NCI-H1092 (cell line): Measurements from ENCODE around the gene IL1RAPL1.
"Not testable (repeated sequence)": the region's sequence is repeated elsewhere in the genome, so short reads cannot be mapped to it uniquely, and the experiment has no call there.

Source experiments
- DNase-seq: peaks from one replicate; lab custom pipeline; 2025; lab: John Stamatoyannopoulos, UW

The IL1RAPL1 gene

GRCh38 chrX:29275928-29276327, 688.7 kb downstream of the IL1RAPL1 start:
- no peak for DNase-seq

- no peak for DNase-seq
Observed at GRCh38 chrX:29281078-29281742, 694.0 kb downstream of the IL1RAPL1 start.

GRCh38 chrX:29285664-29286063, 698.4 kb downstream of the IL1RAPL1 start:
- no peak for DNase-seq

- no peak for DNase-seq
Observed at GRCh38 chrX:29295987-29296680, 708.9 kb downstream of the IL1RAPL1 start.

DNA sequence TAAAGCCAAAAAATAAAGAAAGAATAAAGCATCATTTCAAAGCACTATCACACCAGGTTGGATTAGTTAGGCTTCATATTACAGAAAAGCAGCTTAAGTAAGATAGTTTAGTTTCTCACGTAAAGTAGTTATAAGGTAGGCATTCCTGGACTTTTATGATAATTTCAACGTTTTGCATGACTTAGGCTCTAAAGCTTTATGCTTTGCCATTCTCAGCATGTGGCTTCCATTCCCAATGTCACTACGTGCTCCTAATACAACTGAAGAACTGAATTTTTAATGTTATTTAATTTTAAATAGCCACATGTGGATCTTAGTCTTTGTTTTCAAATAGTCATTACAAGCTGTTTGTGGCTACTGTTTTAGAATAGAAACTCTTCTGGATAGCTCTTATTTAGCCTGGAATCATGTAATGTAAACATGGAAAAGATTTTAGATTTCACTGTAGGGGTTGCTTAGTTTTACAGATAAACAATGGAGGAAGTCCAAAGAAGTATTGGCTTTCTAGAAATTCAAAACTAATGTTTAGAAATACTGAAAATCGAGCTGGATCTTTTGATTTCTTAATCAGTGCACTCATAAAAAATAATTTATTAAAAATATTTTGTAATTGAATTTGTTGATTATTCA, 710.0 kb downstream of the IL1RAPL1 start:
- DNase-seq: no peak

DNA sequence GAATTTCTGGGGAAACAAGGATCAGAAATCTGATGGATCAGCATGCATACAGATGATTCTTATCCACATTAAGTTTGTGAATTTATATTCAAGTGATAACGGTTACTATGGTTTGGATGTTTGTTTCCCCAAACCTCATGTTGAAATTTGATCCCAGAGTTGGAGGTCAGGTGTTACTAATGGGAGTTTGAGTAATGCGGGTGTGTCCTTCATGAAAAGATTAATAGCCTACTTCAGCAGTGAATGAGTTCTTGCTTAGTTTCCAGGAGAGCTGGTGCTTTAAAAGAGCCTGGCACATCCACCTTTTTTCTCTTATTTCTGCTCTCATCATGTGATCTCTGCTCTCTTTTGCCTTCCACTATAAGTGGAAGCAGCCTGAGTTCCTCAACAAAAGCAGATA, 712.4 kb downstream of the IL1RAPL1 start:
- DNase-seq: no peak

GRCh38 chrX:29308726-29309125, 721.5 kb downstream of the IL1RAPL1 start:
- no peak for DNase-seq

- DNase-seq: no peak
Observed at GRCh38 chrX:29315931-29316330, 728.7 kb downstream of the IL1RAPL1 start.

DNA sequence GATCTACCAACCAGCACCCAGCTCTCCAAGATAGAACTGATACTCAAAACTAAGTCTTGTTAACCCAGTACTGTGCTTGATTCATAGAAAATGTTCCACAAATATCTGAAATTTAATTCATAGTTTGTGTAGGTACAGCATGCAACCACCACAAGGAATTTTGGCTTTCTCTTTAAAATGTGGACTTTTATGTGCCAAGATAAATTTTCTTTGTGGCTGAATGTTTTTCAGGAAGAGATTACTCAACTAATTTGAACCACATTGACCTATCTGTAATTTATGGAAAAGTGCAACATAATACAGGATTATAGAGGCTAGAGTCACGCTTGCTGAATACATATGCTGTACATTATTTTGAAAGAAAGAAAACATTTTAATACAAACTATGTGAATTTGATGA, 730.8 kb downstream of the IL1RAPL1 start:
- DNase-seq: no peak

DNA sequence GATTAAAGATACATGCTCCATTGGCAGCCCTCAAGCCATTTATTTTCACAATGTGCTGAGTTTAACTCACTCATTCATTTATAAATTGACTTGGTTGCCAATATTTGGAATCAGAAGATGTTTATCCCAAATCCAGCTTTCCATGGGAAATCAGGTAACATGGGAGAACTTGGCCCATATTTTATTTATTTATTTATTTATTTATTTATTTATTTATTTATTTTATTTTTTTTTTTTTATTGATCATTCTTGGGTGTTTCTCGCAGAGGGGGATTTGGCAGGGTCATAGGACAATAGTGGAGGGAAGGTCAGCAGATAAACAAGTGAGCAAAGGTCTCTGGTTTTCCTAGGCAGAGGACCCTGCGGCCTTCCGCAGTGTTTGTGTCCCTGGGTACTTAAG, 745.2 kb downstream of the IL1RAPL1 start:
- DNase-seq: not testable (repeated sequence)

DNA sequence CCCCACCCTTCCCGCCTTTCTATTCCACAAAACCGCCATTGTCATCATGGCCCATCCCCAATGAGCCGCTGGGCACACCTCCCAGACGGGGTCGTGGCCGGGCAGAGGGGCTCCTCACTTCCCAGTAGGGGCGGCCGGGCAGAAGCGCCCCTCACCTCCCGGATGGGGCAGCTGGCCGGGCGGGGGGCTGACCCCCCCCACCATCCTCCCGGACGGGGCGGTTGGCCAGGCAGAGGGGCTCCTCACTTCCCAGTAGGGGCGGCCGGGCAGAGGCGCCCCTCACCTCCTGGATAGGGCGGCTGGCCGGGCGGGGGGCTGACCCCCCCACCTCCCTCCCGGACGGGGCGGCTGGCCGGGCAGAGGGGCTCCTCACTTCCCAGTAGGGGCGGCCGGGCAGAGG, 745.8 kb downstream of the IL1RAPL1 start:
- DNase-seq: not testable (repeated sequence)

DNA sequence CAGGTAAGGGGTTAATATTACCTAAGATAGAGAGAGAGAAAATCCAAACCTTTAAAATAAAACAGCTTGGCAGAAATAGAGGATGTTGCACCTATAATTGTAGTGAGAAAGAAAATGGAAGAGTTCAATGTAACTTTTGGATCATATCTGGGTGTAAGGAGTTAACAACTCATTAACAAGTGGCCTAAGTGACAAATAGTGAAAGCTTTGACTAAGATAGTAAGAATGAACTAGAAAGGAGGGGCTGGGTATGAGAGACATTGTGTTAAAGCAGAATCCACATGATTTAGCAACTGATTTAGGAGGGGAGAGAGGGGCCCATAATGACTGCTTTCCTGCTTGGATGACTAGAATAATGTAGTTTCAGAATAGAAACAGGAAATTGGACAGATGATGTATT, 761.0 kb downstream of the IL1RAPL1 start:
- DNase-seq: no peak

GRCh38 chrX:29359276-29359675, 772.0 kb downstream of the IL1RAPL1 start:
- no peak for DNase-seq

GRCh38 chrX:29374765-29375164, 787.5 kb downstream of the IL1RAPL1 start:
- not testable (repeated sequence) for DNase-seq

DNA sequence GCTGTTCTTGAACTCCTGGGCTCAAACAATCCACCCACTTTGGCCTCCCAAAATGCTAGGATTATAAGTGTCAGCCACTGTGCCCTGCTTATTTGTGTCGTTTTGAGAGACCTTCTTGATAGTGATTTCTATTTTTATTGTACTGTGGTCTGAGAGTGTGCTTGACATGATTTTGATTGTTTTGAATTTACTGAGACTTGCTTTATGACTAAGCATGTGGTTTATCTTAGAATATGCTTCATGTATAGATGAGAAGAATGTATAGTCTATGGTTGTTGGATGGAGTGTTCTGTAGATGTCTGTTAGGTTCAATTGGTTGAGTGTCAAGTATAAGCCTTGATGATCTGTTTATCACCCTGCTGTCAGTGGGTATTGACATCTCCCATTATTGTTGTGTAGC, 789.3 kb downstream of the IL1RAPL1 start:
- DNase-seq: no peak

DNA sequence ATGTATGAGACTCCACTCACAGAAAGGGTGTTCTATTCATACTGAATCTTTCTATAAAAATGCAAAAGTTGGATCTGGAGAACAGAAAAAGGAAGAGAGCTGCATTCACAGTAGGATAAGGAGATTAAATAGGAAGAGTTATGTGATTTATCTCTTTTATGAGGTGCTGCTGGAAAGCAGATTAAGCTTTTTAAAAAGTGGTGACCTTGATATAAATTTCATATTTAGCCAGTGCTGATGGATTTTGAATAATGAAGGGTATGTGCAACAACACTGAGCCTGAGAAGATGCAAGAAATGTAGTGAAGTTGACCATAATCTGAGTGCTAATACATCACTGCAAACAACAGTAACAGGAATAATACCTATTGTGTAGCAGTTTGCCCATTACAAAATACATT, 795.6 kb downstream of the IL1RAPL1 start:
- no peak for DNase-seq

DNA sequence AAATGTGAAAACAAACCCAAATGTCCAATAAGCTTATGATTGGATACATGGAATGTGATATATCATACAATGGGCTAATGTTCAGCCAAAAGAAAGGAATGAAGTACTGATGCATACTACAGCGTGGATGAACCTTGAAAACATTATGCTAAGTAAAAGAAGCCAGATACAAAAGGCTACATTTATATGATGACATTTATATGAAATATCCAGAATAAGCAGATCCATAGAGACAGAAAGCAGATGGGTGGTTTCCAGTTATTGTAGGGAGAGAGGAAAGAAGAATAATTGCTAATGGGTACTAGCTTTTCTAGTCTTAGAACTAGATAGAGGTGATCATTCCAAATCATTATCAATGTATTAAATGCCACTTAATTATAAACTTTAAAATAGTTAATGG, 801.3 kb downstream of the IL1RAPL1 start:
- no peak for DNase-seq

- no peak for DNase-seq
Observed at GRCh38 chrX:29397506-29397905, 810.3 kb downstream of the IL1RAPL1 start.

DNA sequence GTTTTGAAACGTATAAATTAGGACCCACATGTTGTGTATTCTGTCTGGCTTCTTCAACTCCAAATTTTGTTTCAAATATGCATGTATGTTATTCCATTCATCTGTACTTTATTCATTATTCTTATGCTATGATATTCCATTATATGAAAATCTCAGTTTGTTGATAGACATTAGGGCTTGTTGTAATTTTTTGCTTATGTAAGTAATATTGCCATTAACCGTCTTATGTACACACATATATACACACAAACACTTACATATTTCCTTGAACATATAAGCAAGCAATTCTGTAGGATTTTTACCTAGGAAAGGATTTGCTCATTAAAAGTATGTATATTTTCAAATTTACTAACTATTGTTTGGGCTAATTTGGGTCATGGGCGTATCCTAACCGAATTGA, 820.1 kb downstream of the IL1RAPL1 start:
- no peak for DNase-seq

- no peak for DNase-seq
Observed at GRCh38 chrX:29419774-29420553, 832.7 kb downstream of the IL1RAPL1 start.

GRCh38 chrX:29422034-29422433, 834.8 kb downstream of the IL1RAPL1 start:
- no peak for DNase-seq

DNA sequence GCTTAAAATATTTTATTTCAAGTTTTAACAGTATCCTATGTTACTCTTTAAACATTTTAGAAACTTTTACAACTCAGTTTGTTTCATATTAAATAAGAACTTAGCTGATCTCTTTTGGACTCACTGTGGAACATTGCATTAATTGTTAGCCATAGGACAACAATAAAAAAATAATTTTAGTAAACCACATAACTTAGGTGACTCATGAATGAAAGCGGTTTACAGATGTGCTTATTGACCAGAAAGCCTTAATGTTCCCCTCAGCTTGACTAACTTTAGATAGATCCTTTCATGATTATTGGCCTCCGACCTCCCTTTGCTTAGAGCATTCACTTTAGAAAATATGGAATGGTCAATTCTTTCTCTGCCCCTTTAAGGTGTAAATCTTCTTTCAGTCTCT, 844.6 kb downstream of the IL1RAPL1 start:
- DNase-seq: no peak

DNA sequence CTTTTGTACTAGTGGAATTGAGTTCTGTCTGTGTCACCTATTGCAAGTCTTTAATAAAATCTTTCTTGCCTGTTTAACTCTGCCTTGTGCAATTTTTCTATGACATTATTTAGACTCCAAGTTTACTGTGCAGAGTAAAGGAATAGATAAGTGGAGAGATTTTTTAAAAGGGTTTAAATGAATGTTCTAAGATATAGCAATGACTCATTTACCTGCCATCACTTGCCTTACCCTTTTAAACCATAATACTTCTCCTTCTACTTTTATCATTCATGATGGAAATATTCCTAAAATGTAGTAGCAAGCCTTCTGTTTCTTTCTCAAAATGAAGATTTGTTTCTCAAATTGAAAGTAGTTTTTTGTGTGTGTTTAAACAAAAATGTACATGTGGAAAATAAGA, 845.3 kb downstream of the IL1RAPL1 start:
- DNase-seq: no peak
